HCT116 (cell line): ENCODE results near the gene MIAT. TPM values are rescaled to one million over a fixed set of nuclear protein-coding genes. Genes with fewer than 3 reads are reported as not detected.

ENCODE experiments used
- ATAC-seq: fragments of 200-7000 bp; cut with Tn5 transposase; 2 replicates; pipeline ENCODE4 v1.9.1; 2020; ENCODE audit warnings: mild to moderate bottlenecking, moderate library complexity
- BruUV-seq: library from RNA; stranded (reverse); fragments of 400-500 nt; replicated peaks from 2 replicates; lab custom pipeline; 2021; lab: Mats Ljungman, UMichigan
- CTCF ChIA-PET: fragments of 300-600 bp; sonication (Branson Sonifier 250); formaldehyde crosslinking; loops from one replicate; lab custom pipeline; 2021; ENCODE audit warnings: antibody characterized with exemption; lab: Charles Lee
- POLR2A ChIA-PET: fragments of 300-600, 350-600 bp; sonication (Branson Sonifier 250); formaldehyde crosslinking; loops from one replicate; lab custom pipeline; 2021; ENCODE audit warnings: antibody characterized with exemption; lab: Charles Lee
- RAD21 ChIA-PET, 2 experiments: fragments of 300-600 bp; sonication (Branson Sonifier 250); formaldehyde crosslinking; loops; one replicate each; lab custom pipeline; 2023; ENCODE audit warnings: low total read pairs in 2 of 2; ENCODE audit not compliant: uncharacterized antibody in 2 of 2, unreplicated experiment in 2 of 2, low non-redundant PET in 1 of 2; lab: Charles Lee
- DNase-seq: peaks from one replicate; pipeline ENCODE4 v3.0.0-alpha.2; 2010; ENCODE audit warnings: low read depth, low spot score
- H2AFZ ChIP-seq: fragments of 200-600 bp; shearing (Covaris generic), sonication (generic); 2 replicates; pipeline ENCODE4 v1.6.1; 2017; ENCODE audit warnings: low read depth, mixed run types, mixed read lengths, antibody characterized with exemption, low read length; ENCODE audit not compliant: poor library complexity, severe bottlenecking
- H3K27ac ChIP-seq: 2 replicates; pipeline ENCODE4 v1.5.1; 2012; ENCODE audit warnings: low read depth, low read length
- H3K27me3 ChIP-seq: fragments of 200-600 bp; sonication (generic); 2 replicates; pipeline ENCODE4 v1.6.1; 2016; ENCODE audit warnings: mixed run types, low read length, mixed read lengths; ENCODE audit not compliant: insufficient read depth
- H3K36me3 ChIP-seq, 2 experiments: fragments of 200-500 bp in 1 of 2; fragments of 200-600 bp in 1 of 2; sonication (Bioruptor generic) in 1 of 2; sonication (generic) in 1 of 2; 2 replicates each; pipeline versions ENCODE4 v1.5.1 to v1.6.1; 2014 to 2016; ENCODE audit warnings: low read length in 2 of 2, inconsistent platforms in 1 of 2, mixed read lengths in 1 of 2, mixed run types in 1 of 2; ENCODE audit not compliant: insufficient read depth in 2 of 2, control insufficient read depth in 1 of 2
- H3K4me1 ChIP-seq, 2 experiments: fragments of 200-600 bp in 1 of 2; sonication (generic) in 1 of 2; 2 replicates each; pipeline versions ENCODE4 v1.5.1 to v1.6.1; 2012 to 2017; ENCODE audit warnings: low read length in 2 of 2, inconsistent platforms in 1 of 2, mild to moderate bottlenecking in 1 of 2, mixed read lengths in 1 of 2, mixed run types in 1 of 2, moderate library complexity in 1 of 2; ENCODE audit not compliant: insufficient read depth in 2 of 2, control insufficient read depth in 1 of 2
- H3K4me2 ChIP-seq: fragments of 200-600 bp; sonication (generic); 2 replicates; pipeline ENCODE4 v1.6.1; 2017; ENCODE audit warnings: mixed run types, low read length, mixed read lengths
- H3K4me3 ChIP-seq, 2 experiments: fragments of 200-600 bp in 1 of 2; sonication (generic) in 1 of 2; replicated peaks in 1 of 2; 2 replicates each; pipeline ENCODE4 v1.5.1; 2011 to 2016; ENCODE audit warnings: low read length in 2 of 2, control low read depth in 1 of 2, low read depth in 1 of 2, mild to moderate bottlenecking in 1 of 2, mixed read lengths in 1 of 2, mixed run types in 1 of 2
- H3K79me2 ChIP-seq: fragments of 200-600 bp; sonication (generic); 2 replicates; pipeline ENCODE4 v1.6.1; 2017; ENCODE audit warnings: mild to moderate bottlenecking, mixed run types, low read length, moderate library complexity, mixed read lengths; ENCODE audit not compliant: insufficient read depth
- H3K9ac ChIP-seq: fragments of 200-600 bp; sonication (generic); 2 replicates; pipeline ENCODE4 v1.6.1; 2016; ENCODE audit warnings: low read length, mixed read lengths
- H3K9me2 ChIP-seq: fragments of 200-600 bp; sonication (generic), shearing (Covaris generic); 2 replicates; pipeline ENCODE4 v1.6.1; 2017; ENCODE audit warnings: mixed run types, mild to moderate bottlenecking, moderate library complexity; ENCODE audit not compliant: insufficient read depth
- H3K9me3 ChIP-seq, 2 experiments: fragments of 200-500 bp in 1 of 2; fragments of 200-600 bp in 1 of 2; sonication (Bioruptor generic) in 1 of 2; sonication (generic) in 1 of 2; 2 replicates each; pipeline ENCODE4 v1.6.1; 2014 to 2017; ENCODE audit warnings: low read length in 2 of 2, mixed read lengths in 2 of 2, inconsistent platforms in 1 of 2, low read depth in 1 of 2, mild to moderate bottlenecking in 1 of 2, mixed run types in 1 of 2, moderate library complexity in 1 of 2; ENCODE audit not compliant: control insufficient read depth in 1 of 2, insufficient read depth in 1 of 2
- H4K20me1 ChIP-seq: fragments of 200-600 bp; sonication (generic), shearing (Covaris generic); 2 replicates; pipeline ENCODE4 v1.6.1; 2017; ENCODE audit warnings: mixed run types, mild to moderate bottlenecking, moderate library complexity; ENCODE audit not compliant: insufficient read depth
- CEBPB ChIP-seq: IDR thresholded peaks from 2 replicates; pipeline ENCODE4 v1.6.1; 2012; ENCODE audit warnings: low read depth
- EGR1 ChIP-seq: IDR thresholded peaks from 2 replicates; pipeline ENCODE4 v1.6.1; 2012; ENCODE audit warnings: low read depth
- EZH2phosphoT487 ChIP-seq: fragments of 200-600 bp; IDR thresholded peaks from 2 replicates; pipeline ENCODE4 v1.6.1; 2018; ENCODE audit warnings: antibody characterized with exemption, borderline replicate concordance
- MAX ChIP-seq: IDR thresholded peaks from 2 replicates; pipeline ENCODE4 v1.6.1; 2012
- POLR2AphosphoS5 ChIP-seq: IDR thresholded peaks from 2 replicates; pipeline ENCODE4 v1.6.1; 2011; ENCODE audit warnings: mild to moderate bottlenecking, low read depth, low read length, moderate library complexity
- SIN3A ChIP-seq: IDR thresholded peaks from 2 replicates; pipeline ENCODE4 v1.6.1; 2012; ENCODE audit warnings: low read depth
- ZFX ChIP-seq: fragments of 450-650 bp; IDR thresholded peaks from 2 replicates; pipeline ENCODE4 v1.6.1; 2017
- intact Hi-C: fragments of 100-400 bp; cut with micrococcal nuclease; formaldehyde crosslinking; loops from 2 replicates; pipeline ENCODE4 v1.10.0; 2022
- total RNA-seq: library from RNA; stranded (reverse); gene quantifications from one replicate; pipeline ENCODE4 v1.2.1, GENCODE V29; 2021; ENCODE audit not compliant: unreplicated experiment

MIAT gene
- total RNA-seq, 1 experiment from 2014 or later = 0.54 TPM

- ChIA-PET CTCF (no interaction called here), RAD21 (no interaction called here)
- Histone ChIP-seq H3K9me3 (no peaks in the 10 kb centered on the region), H3K27ac (no peak within 1 kb of the TSS), H2AFZ (no peak within 1 kb of the TSS), H3K4me1 (no peaks in the 10 kb centered on the region)
- BruUV-seq = no TSS peak
- TF ChIP-seq EZH2phosphoT487 = no peak
- no peak for TF ChIP-seq POLR2AphosphoS5
- no peak for TF ChIP-seq ZFX
- no peak for TF ChIP-seq CEBPB
- TF ChIP-seq SIN3A = no peak
- TF ChIP-seq, all 23 proteins: peak for 0
- H3K9ac ChIP-seq = no peak within 1 kb of the TSS
- POLR2A ChIA-PET = no interaction called here
- intact Hi-C loops = no loop called here
- H4K20me1 ChIP-seq = no peaks in the 10 kb centered on the region
- ATAC-seq (no peak), DNase-seq (no peak)
- no peaks in the 10 kb centered on the region for H3K9me2 ChIP-seq
- H3K4me3 ChIP-seq = no peak within 1 kb of the TSS
- no peaks in the 10 kb centered on the region for H3K36me3 ChIP-seq
- H3K27me3 ChIP-seq = no peaks in the 10 kb centered on the region
- no peak within 1 kb of the TSS for H3K4me2 ChIP-seq
- no peaks in the 10 kb centered on the region for H3K79me2 ChIP-seq
These were observed 35.7 kb upstream of the MIAT start, which contains the start of gene CRYBA4 for GRCh38 chr22:26621663-26622062. CRYBA4 (plus strand) TSS chr22:26621963; CDS start chr22:26622597, 634 bp downstream.

- Histone ChIP-seq H3K4me2 (no peak overlapping the region), H3K36me3 (no peaks in the 10 kb centered on the region), H3K79me2 (no peaks in the 10 kb centered on the region), H3K9me3 (no peaks in the 10 kb centered on the region), H4K20me1 (no peaks in the 10 kb centered on the region), H3K27me3 (no peaks in the 10 kb centered on the region), H2AFZ (no peak overlapping the region), H3K9ac (no peak overlapping the region), H3K27ac (no peak overlapping the region), H3K4me1 (no peaks in the 10 kb centered on the region), H3K4me3 (no peak overlapping the region), H3K9me2 (no peaks in the 10 kb centered on the region)
- BruUV-seq = no TSS peak
- ChIA-PET RAD21 (no interaction called here), POLR2A (no interaction called here), CTCF (no interaction called here)
- ATAC-seq (no peak), DNase-seq (no peak)
- no peak for TF ChIP-seq POLR2AphosphoS5
- TF ChIP-seq EGR1 = no peak
- no peak for TF ChIP-seq ZFX
- no peak for TF ChIP-seq MAX
- intact Hi-C loops = no loop called here
These were observed 33.4 kb upstream of the MIAT start for GRCh38 chr22:26623984-26624383.
